LNCaP clone FGC (cell line): Measurements from ENCODE around the gene RASSF5.

ENCODE experiments used
- DNase-seq: peaks from one replicate; pipeline ENCODE4 v3.0.0-alpha.2; 2011; ENCODE audit warnings: low read depth
- H3K4me3 ChIP-seq: 2 replicates; pipeline ENCODE4 v1.5.1; 2011; ENCODE audit warnings: mild to moderate bottlenecking, low read depth, low read length, control low read depth
- CTCF ChIP-seq: IDR thresholded peaks from 2 replicates; pipeline ENCODE4 v1.5.1; 2012; ENCODE audit warnings: mild to moderate bottlenecking; ENCODE audit not compliant: control insufficient read depth, insufficient read depth; ENCODE audit errors: extremely low read depth

Gene RASSF5

GRCh38 chr1:206469933-206470691 lies 37.2 kb upstream of the RASSF5 start, which contains the start of gene IKBKE:
Gene IKBKE (plus strand): TSS chr1:206470476. CDS start chr1:206473228, 2,752 bp downstream.
- no peak for TF ChIP-seq CTCF
- H3K4me3 ChIP-seq, result peak within 1 kb of the TSS; percentile 65
- DNase-seq, result no peak

GRCh38 chr1:206470692-206471414 lies 36.5 kb upstream of the RASSF5 start:
- H3K4me3 ChIP-seq, result peak overlapping the region; percentile 65
- TF ChIP-seq CTCF, result no peak
- no peak for DNase-seq

- no peak for TF ChIP-seq CTCF
- H3K4me3 ChIP-seq, result no peak overlapping the region
- no peak for DNase-seq
Measured at GRCh38 chr1:206471415-206471801, 35.9 kb upstream of the RASSF5 start.

GRCh38 chr1:206472024-206472423 lies 35.3 kb upstream of the RASSF5 start:
- no peak for DNase-seq
- H3K4me3 ChIP-seq, result no peak overlapping the region
- no peak for TF ChIP-seq CTCF

- no peak for TF ChIP-seq CTCF
- H3K4me3 ChIP-seq, result no peak overlapping the region
- DNase-seq, result no peak
Measured at GRCh38 chr1:206472454-206472853, 34.9 kb upstream of the RASSF5 start.

- TF ChIP-seq CTCF, result no peak
- H3K4me3 ChIP-seq, result no peak overlapping the region
- DNase-seq, result no peak
Measured at GRCh38 chr1:206472886-206473285, 34.4 kb upstream of the RASSF5 start.
